ENCODE measurements around the gene C17orf114.
A peak's percentile ranks its signal among the peaks of the same experiment; 100 is the strongest.

The C17orf114 gene

DNA sequence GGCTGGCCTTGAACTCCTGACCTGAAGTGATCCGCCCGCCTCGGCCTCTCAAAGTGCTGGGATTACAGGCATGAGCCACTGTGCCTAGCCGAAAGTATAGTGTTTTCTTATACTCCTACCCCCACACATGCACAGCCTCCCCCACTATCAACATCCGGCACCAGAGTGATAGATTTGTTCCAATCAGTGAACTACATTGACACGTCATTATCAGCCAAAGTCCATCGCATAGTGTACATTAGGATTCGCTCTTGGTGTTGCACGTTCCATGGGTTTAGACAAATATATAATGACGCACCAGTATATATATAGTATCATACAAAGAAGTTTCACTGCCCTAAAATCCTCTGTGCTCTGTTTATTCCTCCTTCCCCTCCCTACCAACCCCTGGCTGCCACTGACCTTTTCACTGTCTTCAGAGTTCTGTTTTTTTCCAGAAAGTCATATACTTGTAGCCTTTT lies 42.3 kb downstream of the C17orf114 start (continued):
- TF ChIP-seq ATF7 (IDR thresholded peaks at IDR 0.05), result peak; percentile 92
- peak; percentile 96 for TF ChIP-seq ATF7 (CRISPR knock-in tag; IDR thresholded peaks at IDR 0.05)
- no peak for TF ChIP-seq HNRNPH1 (optimal IDR thresholded peaks at IDR 0.05; ENCODE audit: low read depth, low read length)
- TF ChIP-seq, protein P1, sequence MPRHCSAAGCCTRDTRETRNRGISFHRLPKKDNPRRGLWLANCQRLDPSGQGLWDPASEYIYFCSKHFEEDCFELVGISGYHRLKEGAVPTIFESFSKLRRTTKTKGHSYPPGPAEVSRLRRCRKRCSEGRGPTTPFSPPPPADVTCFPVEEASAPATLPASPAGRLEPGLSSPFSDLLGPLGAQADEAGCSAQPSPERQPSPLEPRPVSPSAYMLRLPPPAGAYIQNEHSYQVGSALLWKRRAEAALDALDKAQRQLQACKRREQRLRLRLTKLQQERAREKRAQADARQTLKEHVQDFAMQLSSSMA (CRISPR knock-in tag; IDR thresholded peaks at IDR 0.05), result no peak
- no peak for TF ChIP-seq KLF6 (CRISPR knock-in tag; IDR thresholded peaks at IDR 0.05)
- TF ChIP-seq RELA (CRISPR knock-in tag; IDR thresholded peaks at IDR 0.05), result no peak
- TF ChIP-seq ZNF782 (CRISPR knock-in tag; IDR thresholded peaks at IDR 0.05; ENCODE audit: borderline replicate concordance), result no peak
- TF ChIP-seq WIZ (CRISPR knock-in tag; IDR thresholded peaks at IDR 0.05), result no peak
- TF ChIP-seq, protein P2, sequence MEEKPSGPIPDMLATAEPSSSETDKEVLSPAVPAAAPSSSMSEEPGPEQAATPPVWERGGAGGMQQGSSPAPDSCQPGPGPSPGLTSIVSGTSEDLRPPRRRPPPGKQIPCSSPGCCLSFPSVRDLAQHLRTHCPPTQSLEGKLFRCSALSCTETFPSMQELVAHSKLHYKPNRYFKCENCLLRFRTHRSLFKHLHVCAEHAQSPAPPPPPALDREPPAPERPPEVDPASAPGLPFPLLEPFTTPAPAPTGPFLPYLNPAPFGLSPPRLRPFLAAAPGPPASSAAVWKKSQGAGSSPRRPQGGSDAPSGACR (CRISPR knock-in tag; IDR thresholded peaks at IDR 0.05), result 0 out of 2 replicates have a peak, but pooled peaks have one; percentile 58
- TF ChIP-seq, protein P3, sequence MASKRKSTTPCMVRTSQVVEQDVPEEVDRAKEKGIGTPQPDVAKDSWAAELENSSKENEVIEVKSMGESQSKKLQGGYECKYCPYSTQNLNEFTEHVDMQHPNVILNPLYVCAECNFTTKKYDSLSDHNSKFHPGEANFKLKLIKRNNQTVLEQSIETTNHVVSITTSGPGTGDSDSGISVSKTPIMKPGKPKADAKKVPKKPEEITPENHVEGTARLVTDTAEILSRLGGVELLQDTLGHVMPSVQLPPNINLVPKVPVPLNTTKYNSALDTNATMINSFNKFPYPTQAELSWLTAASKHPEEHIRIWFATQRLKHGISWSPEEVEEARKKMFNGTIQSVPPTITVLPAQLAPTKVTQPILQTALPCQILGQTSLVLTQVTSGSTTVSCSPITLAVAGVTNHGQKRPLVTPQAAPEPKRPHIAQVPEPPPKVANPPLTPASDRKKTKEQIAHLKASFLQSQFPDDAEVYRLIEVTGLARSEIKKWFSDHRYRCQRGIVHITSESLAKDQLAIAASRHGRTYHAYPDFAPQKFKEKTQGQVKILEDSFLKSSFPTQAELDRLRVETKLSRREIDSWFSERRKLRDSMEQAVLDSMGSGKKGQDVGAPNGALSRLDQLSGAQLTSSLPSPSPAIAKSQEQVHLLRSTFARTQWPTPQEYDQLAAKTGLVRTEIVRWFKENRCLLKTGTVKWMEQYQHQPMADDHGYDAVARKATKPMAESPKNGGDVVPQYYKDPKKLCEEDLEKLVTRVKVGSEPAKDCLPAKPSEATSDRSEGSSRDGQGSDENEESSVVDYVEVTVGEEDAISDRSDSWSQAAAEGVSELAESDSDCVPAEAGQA (IDR thresholded peaks at IDR 0.05; ENCODE audit: low read depth), result 0 out of 2 replicates have a peak, but pooled peaks have one; percentile 49
- TF ChIP-seq, protein P3 (CRISPR knock-in tag; IDR thresholded peaks at IDR 0.05; ENCODE audit: borderline replicate concordance), result no peak
- no peak for TF ChIP-seq RBFOX2 (IDR thresholded peaks at IDR 0.05; ENCODE audit: low read depth, low read length)
- TF ChIP-seq ZNF772 (CRISPR knock-in tag; IDR thresholded peaks at IDR 0.05), result peak; percentile 66; the same call in 1 of the 2 replicates
- TF ChIP-seq YY1 (IDR thresholded peaks at IDR 0.05; ENCODE audit: insufficient read depth, insufficient replicate concordance, low read depth, low read length), result no peak
- TF ChIP-seq, protein P4, sequence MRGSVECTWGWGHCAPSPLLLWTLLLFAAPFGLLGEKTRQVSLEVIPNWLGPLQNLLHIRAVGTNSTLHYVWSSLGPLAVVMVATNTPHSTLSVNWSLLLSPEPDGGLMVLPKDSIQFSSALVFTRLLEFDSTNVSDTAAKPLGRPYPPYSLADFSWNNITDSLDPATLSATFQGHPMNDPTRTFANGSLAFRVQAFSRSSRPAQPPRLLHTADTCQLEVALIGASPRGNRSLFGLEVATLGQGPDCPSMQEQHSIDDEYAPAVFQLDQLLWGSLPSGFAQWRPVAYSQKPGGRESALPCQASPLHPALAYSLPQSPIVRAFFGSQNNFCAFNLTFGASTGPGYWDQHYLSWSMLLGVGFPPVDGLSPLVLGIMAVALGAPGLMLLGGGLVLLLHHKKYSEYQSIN (CRISPR knock-in tag; IDR thresholded peaks at IDR 0.05; ENCODE audit: borderline replicate concordance), result no peak
- TF ChIP-seq TP53 (CRISPR knock-in tag; conservative IDR thresholded peaks at IDR 0.05), result no peak
- TF ChIP-seq ZSCAN22 (CRISPR knock-in tag; IDR thresholded peaks at IDR 0.05), result 0 out of 2 replicates have a peak, but pooled peaks have one; percentile 60
- TF ChIP-seq, protein P5, sequence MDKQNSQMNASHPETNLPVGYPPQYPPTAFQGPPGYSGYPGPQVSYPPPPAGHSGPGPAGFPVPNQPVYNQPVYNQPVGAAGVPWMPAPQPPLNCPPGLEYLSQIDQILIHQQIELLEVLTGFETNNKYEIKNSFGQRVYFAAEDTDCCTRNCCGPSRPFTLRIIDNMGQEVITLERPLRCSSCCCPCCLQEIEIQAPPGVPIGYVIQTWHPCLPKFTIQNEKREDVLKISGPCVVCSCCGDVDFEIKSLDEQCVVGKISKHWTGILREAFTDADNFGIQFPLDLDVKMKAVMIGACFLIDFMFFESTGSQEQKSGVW (CRISPR knock-in tag; IDR thresholded peaks at IDR 0.05; ENCODE audit: borderline replicate concordance), result no peak
- peak; percentile 86; the same call in 1 of the 2 replicates for TF ChIP-seq SOX5 (CRISPR knock-in tag; IDR thresholded peaks at IDR 0.05; ENCODE audit: borderline replicate concordance)
